GM21360 (cell line): Measurements from ENCODE around the gene ZSWIM5.
"Not testable (repeated sequence)": the region's sequence is repeated elsewhere in the genome, so short reads cannot be mapped to it uniquely, and the experiment has no call there.

Experiments
- ATAC-seq: cut with Tn5 transposase; IDR thresholded peaks from one replicate; pipeline ENCODE4 v1.9.1; 2021; ENCODE audit warnings: mild to moderate bottlenecking, moderate library complexity; ENCODE audit not compliant: unreplicated experiment

Gene ZSWIM5

GRCh38 chr1:45205910-45206721, at the start of gene ZSWIM5:
TSS of gene ZSWIM5 (minus strand) at chr1:45206605. CDS start at chr1:45206350, 255 bp downstream.
- ATAC-seq: peak; percentile 57

- ATAC-seq: no peak
These were observed 48.1 kb upstream of the ZSWIM5 start for GRCh38 chr1:45254490-45254889.

GRCh38 chr1:45250544-45250943, 44.1 kb upstream of the ZSWIM5 start:
- ATAC-seq: no peak

GRCh38 chr1:45248004-45248403, 41.6 kb upstream of the ZSWIM5 start:
- not testable (repeated sequence) for ATAC-seq

GRCh38 chr1:45246760-45247159, 40.4 kb upstream of the ZSWIM5 start:
- no peak for ATAC-seq

GRCh38 chr1:45246359-45246758, 40.0 kb upstream of the ZSWIM5 start:
- not testable (repeated sequence) for ATAC-seq

GRCh38 chr1:45244660-45245059, 38.3 kb upstream of the ZSWIM5 start:
- no peak for ATAC-seq

- no peak for ATAC-seq
These were observed 37.3 kb upstream of the ZSWIM5 start for GRCh38 chr1:45243476-45244343.

- no peak for ATAC-seq
These were observed 32.4 kb upstream of the ZSWIM5 start for GRCh38 chr1:45238846-45239245.

- no peak for ATAC-seq
These were observed 29.7 kb upstream of the ZSWIM5 start for GRCh38 chr1:45236136-45236535.

GRCh38 chr1:45230537-45230936, 24.1 kb upstream of the ZSWIM5 start:
- no peak for ATAC-seq

- ATAC-seq: no peak
These were observed 19.2 kb upstream of the ZSWIM5 start for GRCh38 chr1:45225598-45225997.

GRCh38 chr1:45223710-45224109, 17.3 kb upstream of the ZSWIM5 start:
- not testable (repeated sequence) for ATAC-seq

GRCh38 chr1:45221716-45222115, 15.3 kb upstream of the ZSWIM5 start:
- ATAC-seq: no peak

GRCh38 chr1:45216861-45217260, 10.5 kb upstream of the ZSWIM5 start:
- ATAC-seq: no peak

GRCh38 chr1:45216200-45216541, 9.8 kb upstream of the ZSWIM5 start:
- no peak for ATAC-seq

GRCh38 chr1:45215485-45216199, 9.2 kb upstream of the ZSWIM5 start:
- no peak for ATAC-seq

- ATAC-seq: no peak
These were observed 7.5 kb upstream of the ZSWIM5 start for GRCh38 chr1:45213892-45214291.

GRCh38 chr1:45211076-45211475, 4.7 kb upstream of the ZSWIM5 start:
- no peak for ATAC-seq

GRCh38 chr1:45206808-45207623, 611 bp upstream of the ZSWIM5 start:
- no peak for ATAC-seq
